Measurements from ENCODE around the gene STH.

Gene STH

GRCh38 chr17:45984368-45984767 is 14.7 kb upstream of the STH start:
- Mint-ChIP-seq H3K4me3 (no peak overlapping the region), H3K36me3 (no peaks in the 10 kb centered on the region), H3K27ac (no peak overlapping the region), H3K4me1 (no peaks in the 10 kb centered on the region), H3K27me3 (no peaks in the 10 kb centered on the region), H3K9me3 (no peaks in the 10 kb centered on the region)
- DNase-seq (ENCODE audit: low spot score in 2 of 2) (no peak), ATAC-seq (ENCODE audit: low read depth) (no peak)

- DNase-seq (ENCODE audit: low spot score in 2 of 2) (no peak), ATAC-seq (ENCODE audit: low read depth) (no peak)
- Mint-ChIP-seq H3K27ac (no peak overlapping the region), H3K9me3 (no peaks in the 10 kb centered on the region), H3K4me3 (no peak overlapping the region), H3K27me3 (no peaks in the 10 kb centered on the region), H3K4me1 (no peaks in the 10 kb centered on the region), H3K36me3 (no peaks in the 10 kb centered on the region)
Measured at GRCh38 chr17:45985447-45985846, 13.6 kb upstream of the STH start.

DNA sequence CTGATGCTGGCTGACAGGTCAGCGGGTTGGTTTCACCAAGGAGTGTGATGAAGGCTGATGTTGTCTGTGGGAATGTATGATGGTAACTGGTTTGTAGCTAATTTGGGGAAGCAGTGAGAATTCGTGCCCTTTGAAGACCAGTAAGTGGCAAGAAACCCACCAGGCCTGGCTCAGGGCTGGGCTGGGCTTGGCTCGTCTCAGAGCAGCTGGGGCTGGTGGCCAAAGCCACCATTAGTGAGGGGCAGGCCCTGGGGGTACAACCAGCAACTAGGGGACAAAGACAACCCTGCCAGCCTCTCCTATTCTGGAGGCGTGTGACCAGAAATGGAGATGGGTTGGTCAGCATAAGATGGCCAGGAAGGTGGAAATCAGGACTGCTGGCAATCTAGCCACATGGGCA is 13.0 kb upstream of the STH start:
- ATAC-seq (ENCODE audit: low read depth) (no peak), DNase-seq (ENCODE audit: low spot score in 2 of 2) (no peak)
- H3K4me1 Mint-ChIP-seq = no peaks in the 10 kb centered on the region
- no peaks in the 10 kb centered on the region for H3K36me3 Mint-ChIP-seq
- no peaks in the 10 kb centered on the region for H3K9me3 Mint-ChIP-seq
- no peak overlapping the region for H3K4me3 Mint-ChIP-seq
- H3K27me3 Mint-ChIP-seq = no peaks in the 10 kb centered on the region
- H3K27ac Mint-ChIP-seq = no peak overlapping the region

DNA sequence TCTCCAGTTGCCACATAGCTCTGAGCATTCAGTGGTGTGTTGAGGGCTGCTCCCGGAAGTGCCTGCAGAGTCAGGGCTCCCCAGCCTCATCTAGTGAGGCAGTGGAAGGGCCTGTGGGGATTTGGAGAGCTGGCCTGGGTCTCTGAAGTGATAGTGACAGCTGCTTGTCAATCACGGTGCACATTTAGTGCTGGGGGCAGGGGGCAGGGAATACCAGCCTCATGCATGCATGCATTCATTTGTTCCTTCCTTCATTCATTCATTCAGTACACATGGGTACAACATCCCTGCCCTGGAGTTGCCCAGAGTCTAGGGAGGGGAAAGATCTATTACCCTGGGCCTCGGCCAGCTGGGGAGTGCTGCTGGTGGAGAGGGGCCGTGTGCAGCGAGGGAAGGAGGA is 11.3 kb upstream of the STH start:
- H3K36me3 Mint-ChIP-seq = no peaks in the 10 kb centered on the region
- no peaks in the 10 kb centered on the region for H3K9me3 Mint-ChIP-seq
- ATAC-seq (ENCODE audit: low read depth) (no peak), DNase-seq (ENCODE audit: low spot score in 2 of 2) (no peak)
- H3K27ac Mint-ChIP-seq = no peak overlapping the region
- no peaks in the 10 kb centered on the region for H3K4me1 Mint-ChIP-seq
- H3K27me3 Mint-ChIP-seq = no peaks in the 10 kb centered on the region
- H3K4me3 Mint-ChIP-seq = no peak overlapping the region

- no peaks in the 10 kb centered on the region for H3K9me3 Mint-ChIP-seq
- no peaks in the 10 kb centered on the region for H3K4me1 Mint-ChIP-seq
- no peaks in the 10 kb centered on the region for H3K36me3 Mint-ChIP-seq
- H3K27ac Mint-ChIP-seq = no peak overlapping the region
- H3K27me3 Mint-ChIP-seq = no peaks in the 10 kb centered on the region
- DNase-seq (ENCODE audit: low spot score in 2 of 2) (no peak), ATAC-seq (ENCODE audit: low read depth) (no peak)
- H3K4me3 Mint-ChIP-seq = no peak overlapping the region
Measured at GRCh38 chr17:45989759-45990158, 9.3 kb upstream of the STH start.

DNA sequence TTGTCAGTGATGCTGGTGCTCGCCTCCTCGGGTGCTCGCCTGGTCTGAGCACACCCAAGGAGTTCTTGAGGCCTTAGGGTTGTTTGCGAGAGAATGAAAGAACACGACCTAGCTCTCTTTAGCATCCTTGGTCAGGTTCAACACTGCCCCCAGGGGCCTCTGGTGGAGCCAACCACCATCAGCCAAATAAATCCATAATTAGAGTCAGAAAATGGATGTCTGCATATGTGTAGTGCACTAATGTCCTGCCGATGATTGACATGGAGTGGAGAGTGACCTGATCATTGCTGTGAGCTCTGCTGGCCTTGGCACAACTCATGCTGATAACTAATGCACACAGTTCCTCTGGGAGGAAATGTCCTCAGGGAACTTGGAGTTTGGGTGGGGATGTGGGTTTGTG is 8.2 kb upstream of the STH start:
- Mint-ChIP-seq H3K4me3 (no peak overlapping the region), H3K4me1 (no peaks in the 10 kb centered on the region), H3K9me3 (no peaks in the 10 kb centered on the region), H3K27me3 (peaks cover 2% of the 10 kb centered on the region), H3K36me3 (no peaks in the 10 kb centered on the region), H3K27ac (no peak overlapping the region)
- no peak for ATAC-seq (ENCODE audit: low read depth)
- DNase-seq (ENCODE audit: low spot score in 2 of 2) = no peak

- H3K27ac Mint-ChIP-seq = no peak overlapping the region
- DNase-seq (ENCODE audit: low spot score in 2 of 2) = no peak
- H3K36me3 Mint-ChIP-seq = no peaks in the 10 kb centered on the region
- no peaks in the 10 kb centered on the region for H3K4me1 Mint-ChIP-seq
- no peak for ATAC-seq (ENCODE audit: low read depth)
- H3K4me3 Mint-ChIP-seq = no peak overlapping the region
- no peaks in the 10 kb centered on the region for H3K9me3 Mint-ChIP-seq
- peaks cover 2% of the 10 kb centered on the region for H3K27me3 Mint-ChIP-seq
Measured at GRCh38 chr17:45991341-45991740, 7.7 kb upstream of the STH start.

GRCh38 chr17:45992175-45992574 is 6.9 kb upstream of the STH start:
- H3K36me3 Mint-ChIP-seq = no peaks in the 10 kb centered on the region

DNA sequence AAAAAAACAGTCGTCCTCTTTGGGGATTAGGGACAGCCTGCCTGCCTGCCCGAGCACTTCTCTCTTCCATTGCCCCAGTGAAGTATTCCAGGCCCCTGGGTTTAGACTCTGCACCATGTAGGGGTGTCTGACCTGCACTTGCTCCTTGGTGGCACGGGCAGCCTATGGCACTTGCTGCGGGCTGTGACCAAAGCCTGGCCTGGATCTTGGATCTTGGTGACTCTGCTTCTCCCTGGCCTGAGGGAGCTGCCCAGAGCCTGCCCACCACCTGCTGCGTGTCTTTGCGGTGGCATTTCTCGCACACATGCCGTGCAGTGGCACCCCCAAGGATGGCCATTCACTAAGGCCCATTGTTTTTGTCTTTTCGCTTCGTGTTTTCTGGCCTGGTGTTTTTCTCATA is 6.1 kb upstream of the STH start:
- Mint-ChIP-seq H3K36me3 (no peaks in the 10 kb centered on the region), H3K4me3 (no peak overlapping the region), H3K27ac (no peak overlapping the region), H3K9me3 (no peaks in the 10 kb centered on the region), H3K4me1 (no peaks in the 10 kb centered on the region), H3K27me3 (peaks cover 2% of the 10 kb centered on the region)
- DNase-seq (ENCODE audit: low spot score in 2 of 2) (no peak), ATAC-seq (ENCODE audit: low read depth) (no peak)

More at GRCh38 chr17:45992175-45992574, 6.9 kb upstream of the STH start:
- H3K4me1 Mint-ChIP-seq = no peaks in the 10 kb centered on the region
- peaks cover 2% of the 10 kb centered on the region for H3K27me3 Mint-ChIP-seq
- DNase-seq (ENCODE audit: low spot score in 2 of 2) = no peak
- no peak for ATAC-seq (ENCODE audit: low read depth)
- no peak overlapping the region for H3K4me3 Mint-ChIP-seq
- H3K27ac Mint-ChIP-seq = no peak overlapping the region
- H3K9me3 Mint-ChIP-seq = no peaks in the 10 kb centered on the region

DNA sequence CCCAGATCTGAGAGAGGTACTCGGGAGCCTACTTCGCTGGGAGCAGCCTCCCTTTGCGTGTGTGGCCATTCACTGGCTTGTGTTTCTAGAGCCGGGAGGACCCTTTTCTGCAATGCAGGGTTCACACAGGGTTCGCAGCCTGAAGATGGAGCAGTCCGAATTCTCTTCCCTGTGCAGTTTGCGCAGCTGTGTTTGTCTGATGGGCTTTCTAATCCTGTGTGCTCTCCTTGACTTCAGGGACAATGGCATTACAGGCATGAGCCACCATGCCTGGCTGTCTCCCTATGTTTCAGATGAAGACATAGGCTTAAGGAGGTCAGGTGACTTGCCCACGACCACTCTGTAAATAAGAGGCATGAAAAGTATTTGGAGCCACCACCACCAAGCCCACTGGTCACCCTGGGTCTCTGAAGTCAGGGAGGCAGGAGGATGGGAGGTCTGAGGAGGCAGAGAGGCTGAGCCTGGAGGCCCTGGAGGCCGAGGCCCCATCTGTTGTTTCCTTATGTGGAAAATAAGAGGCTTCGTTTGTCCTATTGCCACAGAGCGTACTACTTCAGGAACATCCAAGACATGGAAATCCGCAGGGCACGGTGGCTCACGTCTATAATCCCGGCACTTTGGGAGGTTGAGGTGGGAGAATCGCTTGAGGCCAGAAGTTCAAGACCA is 5.0 kb upstream of the STH start:
- no peak for DNase-seq (ENCODE audit: low spot score in 2 of 2)
- no peak for ATAC-seq (ENCODE audit: low read depth)
- Mint-ChIP-seq H3K4me1 (no peaks in the 10 kb centered on the region), H3K36me3 (no peaks in the 10 kb centered on the region), H3K4me3 (no peak overlapping the region), H3K27ac (no peak overlapping the region), H3K27me3 (peaks cover 2% of the 10 kb centered on the region), H3K9me3 (no peaks in the 10 kb centered on the region)

DNA sequence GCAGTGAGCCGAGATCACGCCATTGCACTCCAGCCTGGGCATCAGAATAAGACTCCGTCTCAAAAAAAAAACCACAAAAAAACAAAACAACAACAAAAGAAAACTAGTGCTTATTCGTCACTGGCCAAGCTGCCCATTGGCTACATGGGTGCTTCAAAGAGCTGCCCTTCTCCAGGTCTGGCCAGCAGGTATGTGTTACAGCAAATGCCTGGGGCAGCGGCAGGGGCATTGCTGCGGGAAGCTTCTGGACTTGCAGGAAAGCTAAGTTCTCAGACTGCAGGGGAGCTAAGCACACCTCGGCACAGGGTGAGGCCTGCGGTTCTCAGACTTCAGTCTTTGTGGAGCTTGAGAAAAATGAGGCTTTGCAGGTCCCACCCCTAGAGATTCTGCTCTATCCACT is 4.1 kb upstream of the STH start:
- Mint-ChIP-seq H3K36me3 (no peaks in the 10 kb centered on the region), H3K4me1 (no peaks in the 10 kb centered on the region), H3K4me3 (no peak overlapping the region), H3K9me3 (no peaks in the 10 kb centered on the region), H3K27me3 (peaks cover 2% of the 10 kb centered on the region), H3K27ac (no peak overlapping the region)
- ATAC-seq (ENCODE audit: low read depth) (no peak), DNase-seq (ENCODE audit: low spot score in 2 of 2) (no peak)

GRCh38 chr17:45995627-45996270 is 3.3 kb upstream of the STH start:
- no peaks in the 10 kb centered on the region for H3K9me3 Mint-ChIP-seq

DNA sequence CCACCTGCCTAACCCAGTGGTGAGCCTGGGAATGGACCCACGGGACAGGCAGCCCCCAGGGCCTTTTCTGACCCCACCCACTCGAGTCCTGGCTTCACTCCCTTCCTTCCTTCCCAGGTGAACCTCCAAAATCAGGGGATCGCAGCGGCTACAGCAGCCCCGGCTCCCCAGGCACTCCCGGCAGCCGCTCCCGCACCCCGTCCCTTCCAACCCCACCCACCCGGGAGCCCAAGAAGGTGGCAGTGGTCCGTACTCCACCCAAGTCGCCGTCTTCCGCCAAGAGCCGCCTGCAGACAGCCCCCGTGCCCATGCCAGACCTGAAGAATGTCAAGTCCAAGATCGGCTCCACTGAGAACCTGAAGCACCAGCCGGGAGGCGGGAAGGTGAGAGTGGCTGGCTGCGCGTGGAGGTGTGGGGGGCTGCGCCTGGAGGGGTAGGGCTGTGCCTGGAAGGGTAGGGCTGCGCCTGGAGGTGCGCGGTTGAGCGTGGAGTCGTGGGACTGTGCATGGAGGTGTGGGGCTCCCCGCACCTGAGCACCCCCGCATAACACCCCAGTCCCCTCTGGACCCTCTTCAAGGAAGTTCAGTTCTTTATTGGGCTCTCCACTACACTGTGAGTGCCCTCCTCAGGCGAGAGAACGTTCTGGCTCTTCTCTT is 2.6 kb upstream of the STH start:
- Mint-ChIP-seq H3K4me3 (no peak overlapping the region), H3K4me1 (no peaks in the 10 kb centered on the region), H3K27ac (no peak overlapping the region), H3K9me3 (no peaks in the 10 kb centered on the region), H3K27me3 (peaks cover 2% of the 10 kb centered on the region), H3K36me3 (no peaks in the 10 kb centered on the region)
- ATAC-seq (ENCODE audit: low read depth) = no peak
- no peak for DNase-seq (ENCODE audit: low spot score in 2 of 2)

More at GRCh38 chr17:45995627-45996270, 3.3 kb upstream of the STH start:
- no peaks in the 10 kb centered on the region for H3K36me3 Mint-ChIP-seq
- ATAC-seq (ENCODE audit: low read depth) (no peak), DNase-seq (ENCODE audit: low spot score in 2 of 2) (no peak)
- no peak overlapping the region for H3K27ac Mint-ChIP-seq
- H3K27me3 Mint-ChIP-seq = peaks cover 2% of the 10 kb centered on the region
- H3K4me1 Mint-ChIP-seq = no peaks in the 10 kb centered on the region
- no peak overlapping the region for H3K4me3 Mint-ChIP-seq

GRCh38 chr17:45997166-45997565 is 1.9 kb upstream of the STH start:
- Mint-ChIP-seq H3K27me3 (peaks cover 2% of the 10 kb centered on the region), H3K4me1 (no peaks in the 10 kb centered on the region), H3K27ac (no peak overlapping the region), H3K4me3 (no peak overlapping the region), H3K9me3 (no peaks in the 10 kb centered on the region), H3K36me3 (no peaks in the 10 kb centered on the region)
- ATAC-seq (ENCODE audit: low read depth) (no peak), DNase-seq (ENCODE audit: low spot score in 2 of 2) (no peak)

DNA sequence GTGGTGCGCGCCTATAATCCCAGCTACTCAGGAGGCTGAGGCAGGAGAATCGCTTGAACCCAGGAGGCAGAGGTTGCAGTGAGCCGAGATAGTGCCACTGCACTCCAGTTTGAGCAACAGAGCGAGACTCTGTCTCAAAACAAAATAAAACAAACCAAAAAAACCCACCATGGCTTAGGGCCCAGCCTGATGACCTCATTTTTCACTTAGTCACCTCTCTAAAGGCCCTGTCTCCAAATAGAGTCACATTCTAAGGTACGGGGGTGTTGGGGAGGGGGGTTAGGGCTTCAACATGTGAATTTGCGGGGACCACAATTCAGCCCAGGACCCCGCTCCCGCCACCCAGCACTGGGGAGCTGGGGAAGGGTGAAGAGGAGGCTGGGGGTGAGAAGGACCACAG is 1.4 kb upstream of the STH start:
- Mint-ChIP-seq H3K27me3 (peaks cover 2% of the 10 kb centered on the region), H3K27ac (no peak overlapping the region), H3K9me3 (no peaks in the 10 kb centered on the region), H3K4me3 (no peak overlapping the region), H3K36me3 (no peaks in the 10 kb centered on the region), H3K4me1 (no peaks in the 10 kb centered on the region)
- ATAC-seq (ENCODE audit: low read depth) = no peak
- no peak for DNase-seq (ENCODE audit: low spot score in 2 of 2)
